HepG2 (cell line): Measurements from ENCODE around the gene UBXN6. TPM values are rescaled to one million over a fixed set of nuclear protein-coding genes. Genes with fewer than 3 reads are reported as not detected.

Experiments used
- ATAC-seq: fragments of 200-7000 bp; cut with Tn5 transposase; 3 replicates; pipeline ENCODE4 v1.9.1; 2020; ENCODE audit warnings: mild to moderate bottlenecking, moderate library complexity
- BruUV-seq: library from RNA; stranded (reverse); fragments of 400-500 nt; replicated peaks from 2 replicates; lab custom pipeline; 2021; lab: Mats Ljungman, UMichigan
- CTCF ChIA-PET: fragments of 300-600 bp; formaldehyde crosslinking; extraction: SDS; loops from one replicate; lab custom pipeline; 2021; ENCODE audit warnings: low total read pairs, inconsistent platforms, low intra/inter-chr PET ratio; lab: Yijun Ruan, JAX
- POLR2A ChIA-PET: fragments of 350-600 bp; sonication (Branson Sonifier 250); formaldehyde crosslinking; loops from one replicate; lab custom pipeline; 2020; ENCODE audit warnings: antibody characterized with exemption, inconsistent platforms; lab: Yijun Ruan, JAX
- DNase-seq: peaks from one replicate; pipeline ENCODE4 v3.0.0-alpha.2; 2015; ENCODE audit warnings: low spot score
- FAIRE-seq: peaks from 3 replicates; lab custom pipeline; 2011; peaks lifted over from hg19 to GRCh38; lab: Jason Lieb, UNC
- H2AFZ ChIP-seq: one replicate; pipeline ENCODE4 v1.6.1; 2011; ENCODE audit warnings: low read length, inconsistent platforms
- H3K27ac ChIP-seq: fragments of 300-600 bp; 3 replicates; pipeline ENCODE4 v1.8.0; 2011; ENCODE audit warnings: mixed run types, mild to moderate bottlenecking, mixed read lengths, low read length, inconsistent platforms; ENCODE audit not compliant: insufficient read depth; ENCODE audit errors: extremely low read length
- H3K27me3 ChIP-seq, 2 experiments: fragments of 200-600 bp in 1 of 2; 2 replicates in 1 of 2; 3 replicates in 1 of 2; pipeline versions ENCODE4 v1.6.0 to v1.8.0; 2011; ENCODE audit warnings: low read length in 2 of 2, mild to moderate bottlenecking in 2 of 2, moderate library complexity in 2 of 2, inconsistent platforms in 1 of 2; ENCODE audit not compliant: insufficient read depth in 2 of 2, control insufficient read depth in 1 of 2
- H3K36me3 ChIP-seq, 2 experiments: fragments of 200-600 bp in 1 of 2; replicated peaks in 1 of 2; 2 replicates in 1 of 2; 3 replicates in 1 of 2; pipeline versions ENCODE4 v1.5.1 to v1.8.0; 2011; ENCODE audit warnings: low read length in 2 of 2, inconsistent platforms in 1 of 2; ENCODE audit not compliant: insufficient read depth in 2 of 2, control insufficient read depth in 1 of 2
- H3K4me1 ChIP-seq: 2 replicates; pipeline ENCODE4 v1.5.1; 2012; ENCODE audit warnings: low read length, inconsistent platforms; ENCODE audit not compliant: insufficient read depth
- H3K4me2 ChIP-seq: 2 replicates; pipeline ENCODE4 v1.6.0; 2011; ENCODE audit warnings: low read depth, low read length, inconsistent platforms
- H3K4me3 ChIP-seq, 3 experiments: fragments of 200-600 bp in 1 of 3; sonication (generic), shearing (Covaris generic) in 1 of 3; replicated peaks in 1 of 3; 2 replicates each; pipeline ENCODE4 v1.5.1; 2011 to 2016; ENCODE audit warnings: low read length in 3 of 3, inconsistent platforms in 2 of 3, low read depth in 2 of 3, mild to moderate bottlenecking in 2 of 3, control low read depth in 1 of 3, mixed read lengths in 1 of 3; ENCODE audit not compliant: insufficient read depth in 1 of 3
- H3K79me2 ChIP-seq: one replicate; pipeline ENCODE4 v1.6.1; 2011; ENCODE audit warnings: low read length, inconsistent platforms; ENCODE audit not compliant: insufficient read depth
- H3K9ac ChIP-seq: 2 replicates; pipeline ENCODE4 v1.6.0; 2011; ENCODE audit warnings: mild to moderate bottlenecking, low read depth, low read length, inconsistent platforms; ENCODE audit not compliant: insufficient read depth
- H3K9me3 ChIP-seq: 2 replicates; pipeline ENCODE4 v1.5.1; 2012; ENCODE audit warnings: mild to moderate bottlenecking, low read length
- H4K20me1 ChIP-seq: 2 replicates; pipeline ENCODE4 v1.6.0; 2011; ENCODE audit warnings: inconsistent platforms, mild to moderate bottlenecking, low read length, moderate library complexity; ENCODE audit not compliant: insufficient read depth
- BATF2 ChIP-seq: sonication (generic); formaldehyde crosslinking; IDR thresholded peaks from 2 replicates; pipeline ENCODE4 v1.8.0; 2022; ENCODE audit warnings: mild to moderate bottlenecking, missing genetic modification reagents, moderate library complexity
- CEBPB ChIP-seq: IDR thresholded peaks from 2 replicates; pipeline ENCODE4 v1.6.1; 2011; ENCODE audit warnings: low read depth, low read length, improper control_type of control experiment, borderline replicate concordance
- CREB1 ChIP-seq, 2 experiments: fragments of 450-650 bp in 1 of 2; IDR thresholded peaks; 2 replicates each; pipeline ENCODE4 v1.6.1; 2016 to 2017; ENCODE audit warnings: control low read depth in 1 of 2, mild to moderate bottlenecking in 1 of 2, missing compliant biosample characterization in 1 of 2, missing genetic modification characterization in 1 of 2
- HMG20B ChIP-seq: conservative IDR thresholded peaks from 2 replicates; pipeline ENCODE4 v1.6.1; 2016; ENCODE audit warnings: missing genetic modification reagents, missing compliant biosample characterization
- IKZF4 ChIP-seq: sonication (generic); formaldehyde crosslinking; IDR thresholded peaks from 2 replicates; pipeline ENCODE4 v1.5.1; 2020; ENCODE audit warnings: borderline replicate concordance, mild to moderate bottlenecking, low read depth, missing genetic modification reagents; ENCODE audit errors: not compliant biosample characterization
- NPAS2 ChIP-seq: sonication (generic); formaldehyde crosslinking; IDR thresholded peaks from 2 replicates; pipeline ENCODE4 v1.8.0; 2022; ENCODE audit warnings: mild to moderate bottlenecking, missing genetic modification reagents, borderline replicate concordance
- SRSF4 ChIP-seq: fragments of 200-400 bp; formaldehyde crosslinking; IDR thresholded peaks from one replicate; pipeline ENCODE4 v1.6.1; 2018; ENCODE audit warnings: mild to moderate bottlenecking, low read depth, low read length, moderate library complexity; ENCODE audit not compliant: poor library complexity, severe bottlenecking
- ZFP36 ChIP-seq: fragments of 150-350 bp; IDR thresholded peaks from 2 replicates; pipeline ENCODE4 v1.6.1; 2018; ENCODE audit warnings: borderline replicate concordance, low read length, low read depth; ENCODE audit not compliant: partially characterized antibody
- ZNF180 ChIP-seq: sonication (generic); formaldehyde crosslinking; IDR thresholded peaks from 2 replicates; pipeline ENCODE4 v1.4.0; 2020; ENCODE audit warnings: low read depth, missing genetic modification reagents, borderline replicate concordance
- ZNF605 ChIP-seq: sonication (generic); formaldehyde crosslinking; IDR thresholded peaks from 2 replicates; pipeline ENCODE4 v1.8.0; 2022; ENCODE audit warnings: mild to moderate bottlenecking, missing genetic modification reagents
- ZNF607 ChIP-seq: sonication (generic); formaldehyde crosslinking; IDR thresholded peaks from 2 replicates; pipeline ENCODE4 v1.5.1; 2020; ENCODE audit warnings: missing genetic modification reagents, mild to moderate bottlenecking, borderline replicate concordance
- ZNF687 ChIP-seq: sonication (generic); formaldehyde crosslinking; IDR thresholded peaks from 2 replicates; pipeline ENCODE4 v1.5.1; 2020; ENCODE audit warnings: mild to moderate bottlenecking, missing genetic modification reagents, moderate library complexity
- ZNF770 ChIP-seq: sonication (generic); formaldehyde crosslinking; IDR thresholded peaks from 2 replicates; pipeline ENCODE4 v1.5.0; 2020; ENCODE audit warnings: mild to moderate bottlenecking, missing genetic modification reagents
- ZSCAN5A ChIP-seq: sonication (generic); formaldehyde crosslinking; IDR thresholded peaks from 2 replicates; pipeline ENCODE4 v1.8.0; 2022; ENCODE audit warnings: mild to moderate bottlenecking, missing genetic modification reagents, borderline replicate concordance
- WGBS: methylation state at CpG from one replicate; pipeline ENCODE4 v1.1.6; 2017; ENCODE audit warnings: low lambda C conversion rate; 5-methylcytosine and 5-hydroxymethylcytosine counted together
- in situ Hi-C: cut with HindIII; loops from 2 replicates; pipeline ENCODE4 v1.10.0; 2017; ENCODE audit warnings: low pct_unique_long_range_greater_than_20kb; ENCODE audit not compliant: extremely low pct_ligation_motif_present
- intact Hi-C: fragments of 100-400 bp; cut with micrococcal nuclease; formaldehyde crosslinking; loops from one replicate; pipeline ENCODE4 v1.10.0; 2022; ENCODE audit not compliant: unreplicated experiment
- polyA plus RNA-seq, 8 experiments: library from polyadenylated mRNA; depleted of rRNA in 3 of 8; stranded (reverse) in 7 of 8; unstranded in 1 of 8; fragments of >200 nt; fragmentation: Illumina TruSeq in 4 of 8; extraction: Trizol in 4 of 8; gene quantifications; 2 replicates each; pipeline versions ENCODE4 v1.2.1 to v1.2.3, GENCODE V29; 2011 to 2016; ENCODE audit warnings: low read depth in 4 of 8, missing spikeins in 1 of 8, mixed read lengths in 1 of 8; ENCODE audit not compliant: insufficient read depth in 1 of 8
- total RNA-seq, 5 experiments: library from RNA; depleted of rRNA; stranded (reverse); fragments of >200 nt; fragmentation: Illumina TruSeq; extraction: Trizol; gene quantifications; 2 replicates each; pipeline ENCODE4 v1.2.3, GENCODE V29; 2016; ENCODE audit warnings: low read depth in 1 of 5

UBXN6 gene
- total and polyA plus RNA-seq, 2 of the 13 experiments (the other 11 are each of a cell fraction or from before 2014, with no cell fraction given), result 34.9 to 35.5 TPM

- intact Hi-C loops (loop anchor here (5.0 kb wide), 1 partner anchor 54 kb away; the partner anchor contains the start of genes CHAF1A and SH3GL1), in situ Hi-C loops (no loop called here)
- Histone ChIP-seq H3K27me3 (no peaks in the 10 kb centered on the region; a peak in 1 of 5 replicates), H2AFZ (no peak overlapping the region), H3K4me3 (peak overlapping the region; percentile 63 to 92 (median 85)), H4K20me1 (no peaks in the 10 kb centered on the region), H3K4me2 (peak overlapping the region; percentile 97), H3K36me3 (peaks cover 9 to 18% of the 10 kb centered on the region in 2 experiments), H3K4me1 (peaks cover 16% of the 10 kb centered on the region), H3K9me3 (no peaks in the 10 kb centered on the region), H3K79me2 (peaks cover 10% of the 10 kb centered on the region), H3K27ac (peak overlapping the region; percentile 64), H3K9ac (peak overlapping the region; percentile 82)
- POLR2A ChIA-PET, result interaction anchor here (0.7 to 5.5 kb wide), 4 partner anchors 15 to 63 kb away, joined by 3 to 37 read pairs (median 3); partner anchors contain the start of genes CHAF1A and HDGFL2
- WGBS, result 19% methylated on average over 9 of the region's 9 CpGs
- CTCF ChIA-PET, result no interaction called here
- DNase-seq (no peak), FAIRE-seq (no peak), ATAC-seq (peak; percentile 33)
- no TSS peak for BruUV-seq
- no peak for TF ChIP-seq ZNF180
- TF ChIP-seq HMG20B (CRISPR knock-in tag), result no peak
- peak; percentile 22 for TF ChIP-seq ZNF687 (CRISPR knock-in tag)
- no peak for TF ChIP-seq ZSCAN5A (CRISPR knock-in tag)
- TF ChIP-seq ZFP36, result no peak
- no peak for TF ChIP-seq CEBPB
- TF ChIP-seq CREB1 (IDR thresholded peaks at IDR 0.05), result peak; percentile 61; the same call in 1 of the 2 replicates
- TF ChIP-seq CREB1 (CRISPR knock-in tag; IDR thresholded peaks at IDR 0.05), result no peak
- 0 out of 2 replicates have a peak, but pooled peaks have one; percentile 11 for TF ChIP-seq ZNF770
- TF ChIP-seq NPAS2 (CRISPR knock-in tag), result no peak
- TF ChIP-seq ZNF605 (CRISPR knock-in tag), result no peak
- no peak for TF ChIP-seq IKZF4 (CRISPR knock-in tag)
- no peak for TF ChIP-seq BATF2 (CRISPR knock-in tag)
- no peak for TF ChIP-seq SRSF4
- 0 out of 2 replicates have a peak, but pooled peaks have one; percentile 28 for TF ChIP-seq ZNF607 (CRISPR knock-in tag)
Observed at GRCh38 chr19:4456476-4456842, 1.1 kb downstream of the UBXN6 start.
